Fibroblast of gingiva (primary cell): ENCODE results near the gene RAPGEF4.
A peak's percentile ranks its signal among the peaks of the same experiment; 100 is the strongest.

Source experiments
- DNase-seq: peaks from one replicate; pipeline ENCODE4 v3.0.0-alpha.2; 2011; ENCODE audit warnings: low read depth

Gene RAPGEF4

GRCh38 chr2:172969166-172969565 lies 233.5 kb downstream of the RAPGEF4 start:
- DNase-seq: peak; percentile 29

GRCh38 chr2:172969609-172970008 lies 234.0 kb downstream of the RAPGEF4 start:
- no peak for DNase-seq

GRCh38 chr2:172970660-172971059 lies 235.0 kb downstream of the RAPGEF4 start:
- DNase-seq: no peak

GRCh38 chr2:172972005-172972619 lies 236.5 kb downstream of the RAPGEF4 start:
- peak; percentile 29 for DNase-seq

GRCh38 chr2:172974762-172975161 lies 239.1 kb downstream of the RAPGEF4 start:
- no peak for DNase-seq

GRCh38 chr2:172976116-172976515 lies 240.5 kb downstream of the RAPGEF4 start:
- DNase-seq: no peak

- DNase-seq: no peak
Observed at GRCh38 chr2:172976816-172977215, 241.2 kb downstream of the RAPGEF4 start.

GRCh38 chr2:172977270-172978062 lies 241.8 kb downstream of the RAPGEF4 start:
- no peak for DNase-seq

- DNase-seq: no peak
Observed at GRCh38 chr2:172978063-172978383, 242.4 kb downstream of the RAPGEF4 start.

- no peak for DNase-seq
Observed at GRCh38 chr2:172985139-172985892, 249.7 kb downstream of the RAPGEF4 start.

GRCh38 chr2:172986040-172986439 lies 250.4 kb downstream of the RAPGEF4 start:
- DNase-seq: no peak

- no peak for DNase-seq
Observed at GRCh38 chr2:172988728-172989127, 253.1 kb downstream of the RAPGEF4 start.

GRCh38 chr2:172991031-172991430 lies 255.4 kb downstream of the RAPGEF4 start:
- no peak for DNase-seq

- no peak for DNase-seq
Observed at GRCh38 chr2:172993139-172993538, 257.5 kb downstream of the RAPGEF4 start.

- DNase-seq: no peak
Observed at GRCh38 chr2:172993931-172994717, 258.5 kb downstream of the RAPGEF4 start.

- DNase-seq: no peak
Observed at GRCh38 chr2:172994864-172995263, 259.2 kb downstream of the RAPGEF4 start.

GRCh38 chr2:172995323-172996244 lies 259.9 kb downstream of the RAPGEF4 start:
- DNase-seq: peak; percentile 79

GRCh38 chr2:172996387-172996961 lies 260.8 kb downstream of the RAPGEF4 start:
- no peak for DNase-seq

- no peak for DNase-seq
Observed at GRCh38 chr2:172997031-172997430, 261.4 kb downstream of the RAPGEF4 start.

GRCh38 chr2:172998547-172999272 lies 263.1 kb downstream of the RAPGEF4 start:
- no peak for DNase-seq
